ENCODE results near the gene IGF2BP2.
"Not testable (repeated sequence)": the region's sequence is repeated elsewhere in the genome, so short reads cannot be mapped to it uniquely, and the experiment has no call there.

The IGF2BP2 gene

DNA sequence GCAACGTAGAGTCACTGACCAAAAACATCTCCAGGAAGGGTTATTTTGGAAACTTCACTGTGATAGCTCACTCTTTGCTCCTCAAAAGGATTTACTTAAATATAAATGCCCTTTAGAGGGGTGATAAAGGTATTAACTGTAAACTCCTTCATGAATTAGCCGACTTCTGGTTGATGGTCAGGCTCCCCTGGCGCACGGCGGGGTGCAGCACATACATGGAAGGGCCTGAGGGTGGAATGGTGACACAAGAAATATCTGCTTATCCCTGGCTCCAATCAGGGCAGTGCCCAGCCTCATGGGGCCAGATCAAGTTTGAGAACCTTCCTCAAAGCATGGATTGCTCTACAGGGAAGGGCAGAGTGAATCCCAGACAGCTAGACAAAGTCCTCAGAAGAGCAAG, 116.5 kb downstream of the IGF2BP2 start:
- TF ChIP-seq, protein P1, sequence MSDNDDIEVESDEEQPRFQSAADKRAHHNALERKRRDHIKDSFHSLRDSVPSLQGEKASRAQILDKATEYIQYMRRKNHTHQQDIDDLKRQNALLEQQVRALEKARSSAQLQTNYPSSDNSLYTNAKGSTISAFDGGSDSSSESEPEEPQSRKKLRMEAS (IDR thresholded peaks at IDR 0.05; ENCODE audit: low read depth, low read length): no peak
- TF ChIP-seq, protein P2, sequence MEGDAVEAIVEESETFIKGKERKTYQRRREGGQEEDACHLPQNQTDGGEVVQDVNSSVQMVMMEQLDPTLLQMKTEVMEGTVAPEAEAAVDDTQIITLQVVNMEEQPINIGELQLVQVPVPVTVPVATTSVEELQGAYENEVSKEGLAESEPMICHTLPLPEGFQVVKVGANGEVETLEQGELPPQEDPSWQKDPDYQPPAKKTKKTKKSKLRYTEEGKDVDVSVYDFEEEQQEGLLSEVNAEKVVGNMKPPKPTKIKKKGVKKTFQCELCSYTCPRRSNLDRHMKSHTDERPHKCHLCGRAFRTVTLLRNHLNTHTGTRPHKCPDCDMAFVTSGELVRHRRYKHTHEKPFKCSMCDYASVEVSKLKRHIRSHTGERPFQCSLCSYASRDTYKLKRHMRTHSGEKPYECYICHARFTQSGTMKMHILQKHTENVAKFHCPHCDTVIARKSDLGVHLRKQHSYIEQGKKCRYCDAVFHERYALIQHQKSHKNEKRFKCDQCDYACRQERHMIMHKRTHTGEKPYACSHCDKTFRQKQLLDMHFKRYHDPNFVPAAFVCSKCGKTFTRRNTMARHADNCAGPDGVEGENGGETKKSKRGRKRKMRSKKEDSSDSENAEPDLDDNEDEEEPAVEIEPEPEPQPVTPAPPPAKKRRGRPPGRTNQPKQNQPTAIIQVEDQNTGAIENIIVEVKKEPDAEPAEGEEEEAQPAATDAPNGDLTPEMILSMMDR (IDR thresholded peaks at IDR 0.05; ENCODE audit: low read depth, low read length): no peak
- no peak for TF ChIP-seq POLR2A (IDR thresholded peaks at IDR 0.05; ENCODE audit: extremely low read depth, insufficient read length)
- no peak for TF ChIP-seq MYC (IDR thresholded peaks at IDR 0.05; ENCODE audit: low read depth, low read length)
- no peak for DNase-seq (ENCODE audit: low read depth)
- H3K4me3 ChIP-seq (ENCODE audit: low read depth, low read length): no peak overlapping the region

DNA sequence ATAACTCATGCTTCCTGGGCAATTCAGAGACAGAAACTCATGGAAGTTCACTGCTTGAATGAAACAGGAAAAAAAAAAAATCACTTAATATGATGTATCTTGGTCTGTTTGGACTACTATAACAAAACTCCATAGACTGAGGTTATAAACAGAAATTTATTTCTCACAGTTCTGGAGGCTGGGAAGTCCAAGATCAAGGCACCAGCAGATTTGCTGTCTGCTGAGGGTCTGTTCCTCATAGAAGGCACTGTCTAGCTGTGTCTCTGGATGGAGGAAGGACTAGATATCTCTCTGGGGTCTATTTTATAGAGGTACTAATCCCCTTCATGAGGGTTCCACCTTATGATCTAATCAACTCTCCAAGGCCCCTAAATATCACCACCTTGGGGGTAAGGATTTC, 119.3 kb downstream of the IGF2BP2 start:
- DNase-seq (ENCODE audit: low read depth): no peak
- TF ChIP-seq POLR2A (IDR thresholded peaks at IDR 0.05; ENCODE audit: extremely low read depth, insufficient read length): no peak
- TF ChIP-seq, protein P2 (IDR thresholded peaks at IDR 0.05; ENCODE audit: low read depth, low read length): no peak
- H3K4me3 ChIP-seq (ENCODE audit: low read depth, low read length): no peak overlapping the region

DNA sequence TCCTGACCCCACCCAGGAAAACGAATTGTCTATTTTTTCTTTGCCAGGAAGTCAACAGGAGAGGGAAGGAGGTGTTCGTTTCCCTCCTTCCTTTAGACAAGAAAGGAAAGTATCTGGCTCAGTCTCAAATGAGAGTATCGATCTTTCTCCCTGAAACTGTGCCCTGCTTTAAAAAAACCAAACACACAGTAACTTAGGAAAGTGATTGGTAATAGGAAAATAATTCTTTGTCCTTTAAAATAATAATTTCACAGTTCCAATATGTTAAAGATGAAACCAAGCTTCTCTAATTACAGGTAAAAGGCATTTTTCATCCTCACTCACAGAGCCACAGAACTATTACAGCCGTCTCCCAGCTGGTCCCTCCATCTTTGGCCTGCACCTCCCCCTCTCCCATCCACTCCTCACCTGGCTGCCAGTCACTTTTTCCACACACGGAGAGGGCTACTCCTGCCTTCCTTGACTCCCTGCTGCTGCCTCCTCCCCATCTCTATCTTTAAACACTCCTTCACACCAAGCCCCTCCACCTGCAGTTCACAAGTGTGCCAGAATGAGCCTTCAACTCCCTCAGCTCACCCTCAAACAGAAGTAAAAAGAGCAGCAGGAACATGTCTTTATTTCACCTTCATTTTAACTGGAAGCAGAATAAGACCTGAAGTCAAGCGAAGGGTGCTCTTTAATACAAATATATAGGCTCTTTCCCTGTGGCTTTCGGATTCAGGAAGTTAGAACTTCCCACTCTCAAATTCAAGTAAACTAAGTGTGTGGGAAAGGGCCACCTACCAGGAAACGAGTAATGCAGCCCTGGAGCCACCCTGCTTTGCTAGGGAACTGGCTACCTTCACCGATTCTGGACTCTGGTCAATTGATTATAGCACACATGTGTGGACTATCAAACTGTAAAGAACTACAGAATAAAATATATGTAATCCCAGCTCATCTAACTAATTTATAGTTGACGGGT, 122.3 kb downstream of the IGF2BP2 start:
- H3K4me3 ChIP-seq (ENCODE audit: low read depth, low read length): no peak overlapping the region
- DNase-seq (ENCODE audit: low read depth): no peak
- TF ChIP-seq, protein P1 (IDR thresholded peaks at IDR 0.05; ENCODE audit: low read depth, low read length): no peak
- TF ChIP-seq MYC (IDR thresholded peaks at IDR 0.05; ENCODE audit: low read depth, low read length) (no peak), POLR2A (IDR thresholded peaks at IDR 0.05; ENCODE audit: extremely low read depth, insufficient read length) (no peak)
- TF ChIP-seq, protein P2 (IDR thresholded peaks at IDR 0.05; ENCODE audit: low read depth, low read length): no peak

DNA sequence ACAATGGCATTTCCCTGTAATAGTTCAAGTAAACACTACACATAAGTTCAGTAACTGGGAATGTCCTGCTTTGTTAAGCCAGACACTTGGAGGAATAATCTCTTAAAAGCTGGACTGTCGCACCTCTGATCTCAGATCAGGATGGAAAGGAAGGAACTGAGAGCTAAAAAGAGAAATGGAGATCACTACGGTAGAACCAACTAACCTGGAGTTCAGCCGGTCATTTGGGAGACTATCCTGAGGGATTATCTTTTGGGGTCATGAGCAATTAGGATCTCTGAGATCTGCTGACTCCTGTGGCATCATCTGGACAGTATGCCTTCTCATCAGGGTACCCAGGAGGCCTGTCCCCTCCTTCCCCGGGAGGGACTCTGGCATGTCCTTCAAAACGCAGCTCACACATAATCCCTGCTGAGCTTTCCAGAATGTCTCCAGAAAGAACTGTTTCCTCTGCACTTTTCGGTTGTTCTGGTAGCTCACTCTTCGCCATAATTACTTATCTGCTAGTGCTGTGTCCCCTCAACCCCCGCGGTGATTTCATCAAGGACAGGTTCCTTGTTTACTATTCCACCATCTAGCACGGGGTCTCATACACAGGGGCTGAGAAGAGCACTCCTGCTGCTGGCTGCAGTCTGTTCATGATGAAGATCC, 123.1 kb downstream of the IGF2BP2 start:
- no peak for DNase-seq (ENCODE audit: low read depth)
- TF ChIP-seq MYC (IDR thresholded peaks at IDR 0.05; ENCODE audit: low read depth, low read length) (no peak), POLR2A (IDR thresholded peaks at IDR 0.05; ENCODE audit: extremely low read depth, insufficient read length) (no peak)
- TF ChIP-seq, protein P1 (IDR thresholded peaks at IDR 0.05; ENCODE audit: low read depth, low read length): no peak
- TF ChIP-seq, protein P2 (IDR thresholded peaks at IDR 0.05; ENCODE audit: low read depth, low read length): no peak
- no peak overlapping the region for H3K4me3 ChIP-seq (ENCODE audit: low read depth, low read length)

DNA sequence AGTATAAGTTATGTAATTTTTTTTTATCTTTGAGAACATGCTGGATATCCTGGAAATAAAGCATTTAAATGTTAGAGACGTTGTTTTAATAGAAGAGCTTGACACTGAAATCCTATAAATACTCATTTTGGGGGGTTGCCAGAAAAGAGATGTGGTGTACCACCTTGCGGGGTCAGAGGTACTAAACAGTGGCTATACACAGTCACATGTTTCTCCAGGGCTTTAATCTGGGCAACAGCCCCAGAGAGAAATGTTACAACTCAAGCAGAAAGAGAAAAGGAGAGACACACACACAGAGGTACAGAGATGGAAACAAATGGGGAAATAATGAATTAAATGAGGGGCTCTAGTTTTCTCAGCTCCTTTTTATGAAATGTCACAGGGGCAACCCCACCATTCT, 124.9 kb downstream of the IGF2BP2 start:
- no peak overlapping the region for H3K4me3 ChIP-seq (ENCODE audit: low read depth, low read length)
- TF ChIP-seq, protein P1 (IDR thresholded peaks at IDR 0.05; ENCODE audit: low read depth, low read length): no peak
- TF ChIP-seq MYC (IDR thresholded peaks at IDR 0.05; ENCODE audit: low read depth, low read length) (no peak), POLR2A (IDR thresholded peaks at IDR 0.05; ENCODE audit: extremely low read depth, insufficient read length) (no peak)
- TF ChIP-seq, protein P2 (IDR thresholded peaks at IDR 0.05; ENCODE audit: low read depth, low read length): no peak
- no peak for DNase-seq (ENCODE audit: low read depth)

DNA sequence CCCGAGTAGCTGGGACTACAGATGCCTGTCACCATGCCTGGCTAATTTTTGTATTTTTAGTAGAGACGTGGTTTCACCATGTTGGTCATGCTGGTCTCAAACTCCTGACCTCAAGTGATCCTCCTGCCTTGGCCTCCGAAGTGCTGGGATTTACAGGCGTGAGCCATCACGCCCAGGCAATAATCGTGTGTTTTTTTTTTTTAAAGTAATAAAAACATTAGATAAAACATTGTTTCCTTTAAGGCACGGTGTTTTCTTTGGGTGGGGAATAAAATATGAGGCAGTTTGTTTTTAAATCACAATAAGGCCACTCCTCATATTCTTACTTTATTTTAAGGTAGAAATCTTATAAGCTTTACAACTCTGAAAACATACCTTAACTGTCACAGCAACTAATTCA, 127.6 kb downstream of the IGF2BP2 start:
- DNase-seq (ENCODE audit: low read depth); H3K4me3 ChIP-seq (ENCODE audit: low read depth, low read length): not testable (repeated sequence)
